WTC11 (cell line): ENCODE data around the gene UBC. TPM values are rescaled to one million over a fixed set of nuclear protein-coding genes. Genes with fewer than 3 reads are reported as not detected.
"Not testable (repeated sequence)": the region's sequence is repeated elsewhere in the genome, so short reads cannot be mapped to it uniquely, and the experiment has no call there.

ENCODE experiments used
- ATAC-seq: fragments of 200-7000 bp; cut with Tn5 transposase; 2 replicates; pipeline ENCODE4 v1.10.0; 2021; ENCODE audit warnings: mild to moderate bottlenecking, moderate library complexity
- CTCF ChIA-PET: fragments of 300-600 bp; sonication (Branson Sonifier 250); formaldehyde crosslinking; loops from one replicate; lab custom pipeline; 2021; ENCODE audit warnings: antibody characterized with exemption; lab: Charles Lee
- POLR2A ChIA-PET: fragments of 350-600 bp; sonication (Branson Sonifier 250); formaldehyde crosslinking; loops from one replicate; lab custom pipeline; 2021; ENCODE audit warnings: antibody characterized with exemption; lab: Charles Lee
- DNase-seq: peaks from one replicate; pipeline ENCODE4 v3.0.0; 2021; ENCODE audit warnings: low spot score
- H3K27ac Mint-ChIP-seq: 2 replicates; pipeline ENCODE4 v1.8.0; 2021; ENCODE audit warnings: mixed read lengths
- H3K27me3 Mint-ChIP-seq: 2 replicates; pipeline ENCODE4 v1.8.0; 2021; ENCODE audit warnings: low read depth, mild to moderate bottlenecking, moderate library complexity, mixed read lengths
- H3K36me3 Mint-ChIP-seq: 2 replicates; pipeline ENCODE4 v1.8.0; 2021; ENCODE audit warnings: mixed read lengths
- H3K4me1 Mint-ChIP-seq: 2 replicates; pipeline ENCODE4 v1.8.0; 2022; ENCODE audit warnings: mixed read lengths
- H3K4me3 Mint-ChIP-seq: 2 replicates; pipeline ENCODE4 v1.8.0; 2021; ENCODE audit warnings: mild to moderate bottlenecking, moderate library complexity, mixed read lengths
- H3K9me3 Mint-ChIP-seq: 2 replicates; pipeline ENCODE4 v1.8.0; 2021; ENCODE audit warnings: mixed read lengths
- ATF1 ChIP-seq: sonication (generic); formaldehyde crosslinking; IDR thresholded peaks from 2 replicates; pipeline ENCODE4 v1.8.1; 2023; ENCODE audit warnings: mild to moderate bottlenecking, moderate library complexity, missing genetic modification reagents
- GRHL2 ChIP-seq: fragments of 250-450 bp; sonication (Bioruptor Pico); IDR thresholded peaks from 2 replicates; pipeline ENCODE4 v1.8.0; 2022; ENCODE audit warnings: mild to moderate bottlenecking, moderate library complexity; ENCODE audit not compliant: insufficient replicate concordance, severe bottlenecking
- JAZF1 ChIP-seq: fragments of 250-450 bp; sonication (Bioruptor Pico); IDR thresholded peaks from 2 replicates; pipeline ENCODE4 v1.9.0; 2021; ENCODE audit warnings: moderate library complexity, mild to moderate bottlenecking, inconsistent platforms
- NFYB ChIP-seq: sonication (generic); formaldehyde crosslinking; conservative IDR thresholded peaks from 2 replicates; pipeline ENCODE4 v1.8.0; 2022; ENCODE audit warnings: low read depth, missing genetic modification reagents
- RORB ChIP-seq: fragments of 250-450 bp; sonication (Bioruptor Pico); IDR thresholded peaks from 2 replicates; pipeline ENCODE4 v1.9.0; 2021; ENCODE audit warnings: mild to moderate bottlenecking
- SMAD4 ChIP-seq: sonication (generic); formaldehyde crosslinking; IDR thresholded peaks from 2 replicates; pipeline ENCODE4 v1.8.0; 2022; ENCODE audit warnings: mild to moderate bottlenecking, missing genetic modification reagents
- TEAD1 ChIP-seq: sonication (generic); formaldehyde crosslinking; IDR thresholded peaks from 2 replicates; pipeline ENCODE4 v1.8.0; 2022; ENCODE audit warnings: mild to moderate bottlenecking, missing genetic modification reagents
- TP53 ChIP-seq: sonication (generic); formaldehyde crosslinking; IDR thresholded peaks from 2 replicates; pipeline ENCODE4 v1.8.1; 2023; ENCODE audit warnings: mild to moderate bottlenecking, missing genetic modification reagents
- ZNF121 ChIP-seq: sonication (generic); formaldehyde crosslinking; IDR thresholded peaks from 2 replicates; pipeline ENCODE4 v1.8.0; 2023; ENCODE audit warnings: missing genetic modification reagents
- ZNF232 ChIP-seq: sonication (generic); formaldehyde crosslinking; IDR thresholded peaks from 2 replicates; pipeline ENCODE4 v1.8.0; 2022; ENCODE audit warnings: mild to moderate bottlenecking, missing genetic modification reagents
- total RNA-seq: library from RNA; stranded (reverse); gene quantifications from 3 replicates; pipeline ENCODE4 v1.2.3, GENCODE V29; 2021
- TF ChIP-seq, protein P1 (sequence below): sonication (generic); formaldehyde crosslinking; IDR thresholded peaks from 2 replicates; pipeline ENCODE4 v1.8.1; 2022; ENCODE audit warnings: low read depth, missing genetic modification reagents, borderline replicate concordance
- TF ChIP-seq, protein P2 (sequence below): sonication (generic); formaldehyde crosslinking; conservative IDR thresholded peaks from 2 replicates; pipeline ENCODE4 v1.8.1; 2023; ENCODE audit warnings: mild to moderate bottlenecking, low read depth, missing genetic modification reagents, moderate library complexity
- TF ChIP-seq, protein P3 (sequence below): fragments of 200-600 bp; IDR thresholded peaks from 2 replicates; pipeline ENCODE4 v1.8.0; 2022; ENCODE audit warnings: antibody characterized with exemption
- TF ChIP-seq, protein P4 (sequence below): sonication (generic); formaldehyde crosslinking; IDR thresholded peaks from 2 replicates; pipeline ENCODE4 v1.8.1; 2023; ENCODE audit warnings: mild to moderate bottlenecking, missing genetic modification reagents, moderate library complexity
- TF ChIP-seq, protein P5 (sequence below): sonication (generic); formaldehyde crosslinking; IDR thresholded peaks from 2 replicates; pipeline ENCODE4 v1.8.1; 2023; ENCODE audit warnings: mild to moderate bottlenecking, missing genetic modification reagents, moderate library complexity
- TF ChIP-seq, protein P6 (sequence below): fragments of 250-450 bp; sonication (Bioruptor Pico); conservative IDR thresholded peaks from 2 replicates; pipeline ENCODE4 v1.9.0; 2021; ENCODE audit warnings: mild to moderate bottlenecking
- TF ChIP-seq, protein P7 (sequence below): fragments of 250-450 bp; sonication (Bioruptor Pico); IDR thresholded peaks from 2 replicates; pipeline ENCODE4 v1.8.0; 2021; ENCODE audit warnings: mild to moderate bottlenecking
- TF ChIP-seq, protein P8 (sequence below): sonication (generic); formaldehyde crosslinking; IDR thresholded peaks from 2 replicates; pipeline ENCODE4 v1.8.0; 2022; ENCODE audit warnings: mild to moderate bottlenecking, missing genetic modification reagents
- TF ChIP-seq, protein P9 (sequence below): sonication (generic); formaldehyde crosslinking; IDR thresholded peaks from 2 replicates; pipeline ENCODE4 v1.8.1; 2023; ENCODE audit warnings: mild to moderate bottlenecking, missing genetic modification reagents

The UBC gene
- total RNA-seq, 1 experiment from 2014 or later, result 530 TPM

DNA sequence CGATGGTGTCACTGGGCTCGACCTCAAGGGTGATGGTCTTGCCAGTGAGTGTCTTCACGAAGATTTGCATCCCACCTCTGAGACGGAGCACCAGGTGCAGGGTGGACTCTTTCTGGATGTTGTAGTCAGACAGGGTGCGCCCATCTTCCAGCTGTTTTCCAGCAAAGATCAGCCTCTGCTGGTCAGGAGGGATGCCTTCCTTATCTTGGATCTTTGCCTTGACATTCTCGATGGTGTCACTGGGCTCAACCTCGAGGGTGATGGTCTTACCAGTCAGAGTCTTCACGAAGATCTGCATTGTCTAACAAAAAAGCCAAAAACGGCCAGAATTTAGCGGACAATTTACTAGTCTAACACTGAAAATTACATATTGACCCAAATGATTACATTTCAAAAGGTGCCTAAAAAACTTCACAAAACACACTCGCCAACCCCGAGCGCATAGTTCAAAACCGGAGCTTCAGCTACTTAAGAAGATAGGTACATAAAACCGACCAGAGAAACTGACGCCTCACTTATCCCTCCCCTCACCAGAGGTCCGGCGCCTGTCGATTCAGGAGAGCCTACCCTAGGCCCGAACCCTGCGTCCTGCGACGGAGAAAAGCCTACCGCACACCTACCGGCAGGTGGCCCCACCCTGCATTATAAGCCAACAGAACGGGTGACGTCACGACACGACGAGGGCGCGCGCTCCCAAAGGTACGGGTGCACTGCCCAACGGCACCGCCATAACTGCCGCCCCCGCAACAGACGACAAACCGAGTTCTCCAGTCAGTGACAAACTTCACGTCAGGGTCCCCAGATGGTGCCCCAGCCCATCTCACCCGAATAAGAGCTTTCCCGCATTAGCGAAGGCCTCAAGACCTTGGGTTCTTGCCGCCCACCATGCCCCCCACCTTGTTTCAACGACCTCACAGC, 717 bp downstream of the UBC start (continued):
- TF ChIP-seq, protein P1, sequence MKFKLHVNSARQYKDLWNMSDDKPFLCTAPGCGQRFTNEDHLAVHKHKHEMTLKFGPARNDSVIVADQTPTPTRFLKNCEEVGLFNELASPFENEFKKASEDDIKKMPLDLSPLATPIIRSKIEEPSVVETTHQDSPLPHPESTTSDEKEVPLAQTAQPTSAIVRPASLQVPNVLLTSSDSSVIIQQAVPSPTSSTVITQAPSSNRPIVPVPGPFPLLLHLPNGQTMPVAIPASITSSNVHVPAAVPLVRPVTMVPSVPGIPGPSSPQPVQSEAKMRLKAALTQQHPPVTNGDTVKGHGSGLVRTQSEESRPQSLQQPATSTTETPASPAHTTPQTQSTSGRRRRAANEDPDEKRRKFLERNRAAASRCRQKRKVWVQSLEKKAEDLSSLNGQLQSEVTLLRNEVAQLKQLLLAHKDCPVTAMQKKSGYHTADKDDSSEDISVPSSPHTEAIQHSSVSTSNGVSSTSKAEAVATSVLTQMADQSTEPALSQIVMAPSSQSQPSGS (CRISPR knock-in tag), result peak; percentile 55; the same call in 1 of the 2 replicates
- TF ChIP-seq, protein P2, sequence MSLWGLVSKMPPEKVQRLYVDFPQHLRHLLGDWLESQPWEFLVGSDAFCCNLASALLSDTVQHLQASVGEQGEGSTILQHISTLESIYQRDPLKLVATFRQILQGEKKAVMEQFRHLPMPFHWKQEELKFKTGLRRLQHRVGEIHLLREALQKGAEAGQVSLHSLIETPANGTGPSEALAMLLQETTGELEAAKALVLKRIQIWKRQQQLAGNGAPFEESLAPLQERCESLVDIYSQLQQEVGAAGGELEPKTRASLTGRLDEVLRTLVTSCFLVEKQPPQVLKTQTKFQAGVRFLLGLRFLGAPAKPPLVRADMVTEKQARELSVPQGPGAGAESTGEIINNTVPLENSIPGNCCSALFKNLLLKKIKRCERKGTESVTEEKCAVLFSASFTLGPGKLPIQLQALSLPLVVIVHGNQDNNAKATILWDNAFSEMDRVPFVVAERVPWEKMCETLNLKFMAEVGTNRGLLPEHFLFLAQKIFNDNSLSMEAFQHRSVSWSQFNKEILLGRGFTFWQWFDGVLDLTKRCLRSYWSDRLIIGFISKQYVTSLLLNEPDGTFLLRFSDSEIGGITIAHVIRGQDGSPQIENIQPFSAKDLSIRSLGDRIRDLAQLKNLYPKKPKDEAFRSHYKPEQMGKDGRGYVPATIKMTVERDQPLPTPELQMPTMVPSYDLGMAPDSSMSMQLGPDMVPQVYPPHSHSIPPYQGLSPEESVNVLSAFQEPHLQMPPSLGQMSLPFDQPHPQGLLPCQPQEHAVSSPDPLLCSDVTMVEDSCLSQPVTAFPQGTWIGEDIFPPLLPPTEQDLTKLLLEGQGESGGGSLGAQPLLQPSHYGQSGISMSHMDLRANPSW (CRISPR knock-in tag), result no peak
- TF ChIP-seq, protein P3, sequence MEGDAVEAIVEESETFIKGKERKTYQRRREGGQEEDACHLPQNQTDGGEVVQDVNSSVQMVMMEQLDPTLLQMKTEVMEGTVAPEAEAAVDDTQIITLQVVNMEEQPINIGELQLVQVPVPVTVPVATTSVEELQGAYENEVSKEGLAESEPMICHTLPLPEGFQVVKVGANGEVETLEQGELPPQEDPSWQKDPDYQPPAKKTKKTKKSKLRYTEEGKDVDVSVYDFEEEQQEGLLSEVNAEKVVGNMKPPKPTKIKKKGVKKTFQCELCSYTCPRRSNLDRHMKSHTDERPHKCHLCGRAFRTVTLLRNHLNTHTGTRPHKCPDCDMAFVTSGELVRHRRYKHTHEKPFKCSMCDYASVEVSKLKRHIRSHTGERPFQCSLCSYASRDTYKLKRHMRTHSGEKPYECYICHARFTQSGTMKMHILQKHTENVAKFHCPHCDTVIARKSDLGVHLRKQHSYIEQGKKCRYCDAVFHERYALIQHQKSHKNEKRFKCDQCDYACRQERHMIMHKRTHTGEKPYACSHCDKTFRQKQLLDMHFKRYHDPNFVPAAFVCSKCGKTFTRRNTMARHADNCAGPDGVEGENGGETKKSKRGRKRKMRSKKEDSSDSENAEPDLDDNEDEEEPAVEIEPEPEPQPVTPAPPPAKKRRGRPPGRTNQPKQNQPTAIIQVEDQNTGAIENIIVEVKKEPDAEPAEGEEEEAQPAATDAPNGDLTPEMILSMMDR, result peak; percentile 34; the same call in 1 of the 2 replicates
- TF ChIP-seq GRHL2 (CRISPR knock-in tag) (no peak), NFYB (CRISPR knock-in tag) (no peak), ATF1 (CRISPR knock-in tag) (no peak), SMAD4 (CRISPR knock-in tag) (no peak), RORB (CRISPR knock-in tag) (peak; percentile 87), JAZF1 (CRISPR knock-in tag) (no peak), TP53 (CRISPR knock-in tag) (no peak), ZNF232 (CRISPR knock-in tag) (peak; percentile 1; the same call in 1 of the 2 replicates), ZNF121 (CRISPR knock-in tag) (no peak), TEAD1 (CRISPR knock-in tag) (no peak)
- TF ChIP-seq, protein P4, sequence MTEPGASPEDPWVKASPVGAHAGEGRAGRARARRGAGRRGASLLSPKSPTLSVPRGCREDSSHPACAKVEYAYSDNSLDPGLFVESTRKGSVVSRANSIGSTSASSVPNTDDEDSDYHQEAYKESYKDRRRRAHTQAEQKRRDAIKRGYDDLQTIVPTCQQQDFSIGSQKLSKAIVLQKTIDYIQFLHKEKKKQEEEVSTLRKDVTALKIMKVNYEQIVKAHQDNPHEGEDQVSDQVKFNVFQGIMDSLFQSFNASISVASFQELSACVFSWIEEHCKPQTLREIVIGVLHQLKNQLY (CRISPR knock-in tag), result no peak
- TF ChIP-seq, protein P5, sequence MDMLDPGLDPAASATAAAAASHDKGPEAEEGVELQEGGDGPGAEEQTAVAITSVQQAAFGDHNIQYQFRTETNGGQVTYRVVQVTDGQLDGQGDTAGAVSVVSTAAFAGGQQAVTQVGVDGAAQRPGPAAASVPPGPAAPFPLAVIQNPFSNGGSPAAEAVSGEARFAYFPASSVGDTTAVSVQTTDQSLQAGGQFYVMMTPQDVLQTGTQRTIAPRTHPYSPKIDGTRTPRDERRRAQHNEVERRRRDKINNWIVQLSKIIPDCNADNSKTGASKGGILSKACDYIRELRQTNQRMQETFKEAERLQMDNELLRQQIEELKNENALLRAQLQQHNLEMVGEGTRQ (CRISPR knock-in tag), result no peak
- TF ChIP-seq, protein P6, sequence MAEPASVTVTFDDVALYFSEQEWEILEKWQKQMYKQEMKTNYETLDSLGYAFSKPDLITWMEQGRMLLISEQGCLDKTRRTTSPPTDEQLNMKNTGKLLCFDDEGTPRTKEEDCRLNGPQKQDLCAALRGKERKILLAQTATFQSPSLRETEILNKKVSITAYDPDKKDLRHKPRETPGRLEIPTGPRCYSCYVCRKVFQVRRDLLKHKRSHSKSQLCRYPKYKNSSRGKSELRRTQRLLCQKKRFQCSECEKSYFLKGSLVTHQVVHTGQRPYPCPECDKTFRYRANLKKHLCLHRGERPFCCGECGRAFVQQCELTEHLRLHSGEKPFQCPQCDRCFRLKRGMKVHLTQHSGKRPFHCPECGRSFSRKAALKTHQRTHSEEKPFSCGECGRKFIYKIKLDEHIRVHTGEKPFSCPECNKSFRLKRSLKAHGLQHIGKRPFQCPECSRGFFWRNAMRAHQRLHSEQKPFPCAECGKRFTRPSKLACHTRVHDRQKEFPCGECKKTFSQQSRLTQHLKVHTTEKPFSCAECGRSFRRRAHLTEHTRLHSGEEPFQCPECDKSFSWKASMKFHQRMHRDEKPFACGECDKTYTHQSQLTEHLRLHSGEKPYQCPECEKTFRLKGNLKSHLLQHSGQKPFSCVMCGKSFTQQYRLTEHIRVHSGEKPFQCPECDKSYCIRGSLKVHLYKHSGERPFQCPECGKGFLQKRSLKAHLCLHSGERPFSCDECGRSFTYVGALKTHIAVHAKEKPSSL, result no peak
- TF ChIP-seq, protein P7, sequence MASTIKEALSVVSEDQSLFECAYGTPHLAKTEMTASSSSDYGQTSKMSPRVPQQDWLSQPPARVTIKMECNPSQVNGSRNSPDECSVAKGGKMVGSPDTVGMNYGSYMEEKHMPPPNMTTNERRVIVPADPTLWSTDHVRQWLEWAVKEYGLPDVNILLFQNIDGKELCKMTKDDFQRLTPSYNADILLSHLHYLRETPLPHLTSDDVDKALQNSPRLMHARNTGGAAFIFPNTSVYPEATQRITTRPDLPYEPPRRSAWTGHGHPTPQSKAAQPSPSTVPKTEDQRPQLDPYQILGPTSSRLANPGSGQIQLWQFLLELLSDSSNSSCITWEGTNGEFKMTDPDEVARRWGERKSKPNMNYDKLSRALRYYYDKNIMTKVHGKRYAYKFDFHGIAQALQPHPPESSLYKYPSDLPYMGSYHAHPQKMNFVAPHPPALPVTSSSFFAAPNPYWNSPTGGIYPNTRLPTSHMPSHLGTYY, result peak; percentile 82; the same call in 1 of the 2 replicates
- TF ChIP-seq, protein P8, sequence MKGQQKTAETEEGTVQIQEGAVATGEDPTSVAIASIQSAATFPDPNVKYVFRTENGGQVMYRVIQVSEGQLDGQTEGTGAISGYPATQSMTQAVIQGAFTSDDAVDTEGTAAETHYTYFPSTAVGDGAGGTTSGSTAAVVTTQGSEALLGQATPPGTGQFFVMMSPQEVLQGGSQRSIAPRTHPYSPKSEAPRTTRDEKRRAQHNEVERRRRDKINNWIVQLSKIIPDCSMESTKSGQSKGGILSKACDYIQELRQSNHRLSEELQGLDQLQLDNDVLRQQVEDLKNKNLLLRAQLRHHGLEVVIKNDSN (CRISPR knock-in tag), result no peak
- TF ChIP-seq, protein P9, sequence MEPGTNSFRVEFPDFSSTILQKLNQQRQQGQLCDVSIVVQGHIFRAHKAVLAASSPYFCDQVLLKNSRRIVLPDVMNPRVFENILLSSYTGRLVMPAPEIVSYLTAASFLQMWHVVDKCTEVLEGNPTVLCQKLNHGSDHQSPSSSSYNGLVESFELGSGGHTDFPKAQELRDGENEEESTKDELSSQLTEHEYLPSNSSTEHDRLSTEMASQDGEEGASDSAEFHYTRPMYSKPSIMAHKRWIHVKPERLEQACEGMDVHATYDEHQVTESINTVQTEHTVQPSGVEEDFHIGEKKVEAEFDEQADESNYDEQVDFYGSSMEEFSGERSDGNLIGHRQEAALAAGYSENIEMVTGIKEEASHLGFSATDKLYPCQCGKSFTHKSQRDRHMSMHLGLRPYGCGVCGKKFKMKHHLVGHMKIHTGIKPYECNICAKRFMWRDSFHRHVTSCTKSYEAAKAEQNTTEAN (CRISPR knock-in tag), result 0 out of 2 replicates have a peak, but pooled peaks have one; percentile 13

DNA sequence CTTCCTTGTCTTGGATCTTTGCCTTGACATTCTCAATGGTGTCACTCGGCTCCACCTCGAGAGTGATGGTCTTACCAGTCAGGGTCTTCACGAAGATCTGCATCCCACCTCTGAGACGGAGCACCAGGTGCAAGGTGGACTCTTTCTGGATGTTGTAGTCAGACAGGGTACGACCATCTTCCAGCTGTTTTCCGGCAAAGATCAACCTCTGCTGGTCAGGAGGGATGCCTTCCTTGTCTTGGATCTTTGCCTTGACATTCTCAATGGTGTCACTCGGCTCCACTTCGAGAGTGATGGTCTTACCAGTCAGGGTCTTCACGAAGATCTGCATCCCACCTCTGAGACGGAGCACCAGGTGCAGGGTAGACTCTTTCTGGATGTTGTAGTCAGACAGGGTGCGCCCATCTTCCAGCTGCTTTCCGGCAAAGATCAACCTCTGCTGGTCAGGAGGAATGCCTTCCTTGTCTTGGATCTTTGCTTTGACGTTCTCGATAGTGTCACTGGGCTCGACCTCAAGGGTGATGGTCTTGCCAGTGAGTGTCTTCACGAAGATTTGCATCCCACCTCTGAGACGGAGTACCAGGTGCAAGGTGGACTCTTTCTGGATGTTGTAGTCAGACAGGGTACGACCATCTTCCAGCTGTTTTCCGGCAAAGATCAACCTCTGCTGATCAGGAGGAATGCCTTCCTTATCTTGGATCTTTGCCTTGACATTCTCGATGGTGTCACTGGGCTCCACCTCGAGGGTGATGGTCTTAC, 1.7 kb downstream of the UBC start:
- CTCF ChIA-PET, ATAC-seq, DNase-seq, H3K27me3 Mint-ChIP-seq, H3K9me3 Mint-ChIP-seq: not testable (repeated sequence)
- Mint-ChIP-seq H3K4me3 (peak overlapping the region; percentile 100), H3K4me1 (peaks cover 60% of the 10 kb centered on the region), H3K36me3 (peaks cover 38% of the 10 kb centered on the region), H3K27ac (peak overlapping the region; percentile 100)
- POLR2A ChIA-PET, result interaction anchor here (0.6 kb wide), 1 partner anchor 77 kb away, joined by 3 read pairs; no protein-coding TSS in a partner anchor
